ENCODE measurements around the gene NUP54.

Gene NUP54

DNA sequence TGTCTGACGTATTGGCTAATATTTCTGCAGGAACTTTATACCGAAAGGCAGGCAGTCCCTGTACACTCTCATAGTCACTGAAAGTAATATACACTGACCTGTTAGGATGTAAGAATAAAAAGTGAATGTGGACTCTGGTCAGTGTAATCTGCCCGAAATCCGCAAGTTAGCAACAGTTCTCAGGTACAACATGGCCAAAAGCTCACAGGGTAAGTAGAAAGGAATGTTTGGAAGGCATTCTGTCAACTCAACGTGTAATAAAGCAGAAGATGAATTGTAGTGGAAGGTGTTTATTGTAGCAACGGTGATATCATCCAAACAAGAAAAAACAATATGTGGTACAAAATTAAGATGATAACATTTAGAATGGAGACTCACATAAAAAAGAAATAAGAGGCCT, 26.0 kb upstream of the NUP54 start:
- Mint-ChIP-seq H3K9me3 (no peaks in the 10 kb centered on the region), H3K36me3 (ENCODE audit: low read depth) (no peaks in the 10 kb centered on the region), H3K4me1 (ENCODE audit: low read depth) (no peaks in the 10 kb centered on the region), H3K27ac (no peak overlapping the region), H3K27me3 (ENCODE audit: low read depth) (no peaks in the 10 kb centered on the region), H3K4me3 (no peak overlapping the region)

DNA sequence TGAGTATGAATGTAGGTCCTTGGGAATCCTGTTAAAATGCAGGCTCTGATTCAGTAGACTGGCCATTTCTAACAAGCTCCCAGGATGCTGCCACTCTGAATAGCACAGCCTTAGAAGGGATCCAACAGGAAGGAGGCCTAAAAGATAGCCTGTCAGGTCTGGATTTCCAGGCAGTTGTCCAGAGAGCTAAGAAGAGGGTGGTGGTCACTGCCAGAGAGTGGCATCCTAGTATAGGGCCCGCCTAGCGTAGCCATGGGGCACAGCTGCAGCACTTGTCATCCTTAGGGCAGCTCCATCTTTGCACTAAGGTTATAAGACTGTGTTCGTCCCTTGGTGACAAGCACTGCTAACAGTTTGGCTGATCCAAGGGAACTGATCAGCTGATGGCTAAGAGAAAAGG, 20.5 kb upstream of the NUP54 start:
- H3K27ac Mint-ChIP-seq = no peak overlapping the region
- no peaks in the 10 kb centered on the region for H3K4me1 Mint-ChIP-seq (ENCODE audit: low read depth)
- H3K9me3 Mint-ChIP-seq = no peaks in the 10 kb centered on the region
- H3K27me3 Mint-ChIP-seq (ENCODE audit: low read depth) = no peaks in the 10 kb centered on the region
- H3K4me3 Mint-ChIP-seq = no peak overlapping the region
- peaks cover 8% of the 10 kb centered on the region for H3K36me3 Mint-ChIP-seq (ENCODE audit: low read depth)

DNA sequence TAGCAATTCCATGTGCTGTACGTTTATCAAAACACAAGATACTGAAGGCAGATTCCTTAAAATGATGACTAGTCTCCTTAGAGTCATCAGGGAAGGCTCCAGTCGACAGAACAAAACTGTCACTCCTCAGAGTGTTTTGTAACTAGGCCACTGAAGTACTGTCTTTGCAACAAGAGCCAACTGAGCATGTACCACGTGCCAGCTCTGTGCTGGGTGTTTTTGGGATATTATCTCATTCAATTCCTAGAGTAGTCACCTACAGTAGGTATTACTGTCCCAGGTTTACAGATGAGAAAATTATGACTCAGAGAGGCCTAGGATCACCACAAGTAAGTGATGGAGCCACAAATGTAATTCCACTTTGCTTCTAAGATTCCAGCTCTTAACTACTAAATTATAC, 18.3 kb upstream of the NUP54 start:
- H3K27ac Mint-ChIP-seq = no peak overlapping the region
- H3K36me3 Mint-ChIP-seq (ENCODE audit: low read depth) = peaks cover 12% of the 10 kb centered on the region
- no peaks in the 10 kb centered on the region for H3K9me3 Mint-ChIP-seq
- H3K4me1 Mint-ChIP-seq (ENCODE audit: low read depth) = no peaks in the 10 kb centered on the region
- H3K27me3 Mint-ChIP-seq (ENCODE audit: low read depth) = no peaks in the 10 kb centered on the region
- no peak overlapping the region for H3K4me3 Mint-ChIP-seq

DNA sequence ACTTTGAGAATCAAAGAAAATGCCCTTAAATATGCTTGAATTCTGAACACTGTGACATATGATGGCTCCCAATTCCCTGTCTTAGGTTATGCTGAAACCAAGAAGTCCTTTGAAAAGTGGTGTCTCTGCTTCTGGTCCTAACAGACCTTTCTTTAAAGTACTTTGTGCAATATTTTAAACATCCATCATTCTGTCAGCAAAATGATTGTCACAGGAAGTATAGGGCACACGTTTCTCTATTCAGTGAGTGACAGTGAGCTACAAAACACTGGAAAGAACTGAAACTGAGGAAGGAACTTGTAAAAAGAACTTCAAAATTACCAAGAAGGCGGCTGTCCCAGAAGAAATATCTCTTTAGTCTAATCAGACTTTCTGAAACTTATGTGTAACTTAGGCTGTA, 12.2 kb upstream of the NUP54 start:
- Mint-ChIP-seq H3K27me3 (ENCODE audit: low read depth) (no peaks in the 10 kb centered on the region), H3K4me1 (ENCODE audit: low read depth) (no peaks in the 10 kb centered on the region), H3K9me3 (no peaks in the 10 kb centered on the region), H3K36me3 (ENCODE audit: low read depth) (peaks cover 9% of the 10 kb centered on the region), H3K4me3 (no peak overlapping the region), H3K27ac (no peak overlapping the region)

DNA sequence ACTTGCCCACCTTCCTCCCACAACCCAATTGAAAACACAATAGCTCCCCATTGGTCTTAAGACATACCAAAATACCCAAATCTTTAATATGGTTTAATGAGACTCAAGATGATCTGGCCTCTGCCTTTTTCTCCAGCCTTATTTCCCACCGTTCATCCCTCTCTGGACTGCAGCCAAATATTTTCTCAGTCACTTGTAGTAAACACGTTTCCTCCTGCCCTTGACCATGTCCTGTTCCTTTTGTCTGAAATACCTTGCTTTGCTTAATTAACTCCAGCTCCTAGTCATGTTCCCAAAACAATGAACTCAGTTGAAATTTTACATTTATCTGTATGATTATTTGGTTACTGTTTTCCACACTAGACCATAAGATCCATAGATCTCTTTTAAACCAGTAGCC, 8.4 kb upstream of the NUP54 start:
- Mint-ChIP-seq H3K9me3 (no peaks in the 10 kb centered on the region), H3K36me3 (ENCODE audit: low read depth) (peaks cover 2% of the 10 kb centered on the region), H3K27ac (no peak overlapping the region), H3K27me3 (ENCODE audit: low read depth) (peaks cover 5% of the 10 kb centered on the region), H3K4me1 (ENCODE audit: low read depth) (no peaks in the 10 kb centered on the region), H3K4me3 (no peak overlapping the region)

DNA sequence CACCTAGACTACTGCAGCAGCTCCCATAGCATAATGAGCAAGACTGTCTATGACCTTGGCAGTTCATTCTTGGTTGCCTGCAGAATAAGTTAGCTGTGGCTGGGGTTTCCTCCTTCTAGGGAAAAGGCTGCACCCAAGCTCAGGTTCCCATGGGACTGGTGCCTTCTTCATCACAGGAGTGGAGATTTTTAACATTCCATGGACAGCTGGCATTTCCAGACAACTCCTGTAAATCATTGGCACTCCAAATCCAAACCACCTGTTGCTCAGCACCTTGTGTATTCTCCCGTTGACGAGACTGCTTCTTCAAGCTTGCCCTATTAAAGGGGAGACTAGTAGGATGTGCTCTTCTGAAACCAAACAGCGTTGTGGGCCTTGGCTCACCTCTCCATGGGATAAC, 7.8 kb upstream of the NUP54 start:
- H3K4me1 Mint-ChIP-seq (ENCODE audit: low read depth) = no peaks in the 10 kb centered on the region
- peaks cover 5% of the 10 kb centered on the region for H3K27me3 Mint-ChIP-seq (ENCODE audit: low read depth)
- no peaks in the 10 kb centered on the region for H3K9me3 Mint-ChIP-seq
- peaks cover 2% of the 10 kb centered on the region for H3K36me3 Mint-ChIP-seq (ENCODE audit: low read depth)
- H3K4me3 Mint-ChIP-seq = no peak overlapping the region
- H3K27ac Mint-ChIP-seq = no peak overlapping the region

DNA sequence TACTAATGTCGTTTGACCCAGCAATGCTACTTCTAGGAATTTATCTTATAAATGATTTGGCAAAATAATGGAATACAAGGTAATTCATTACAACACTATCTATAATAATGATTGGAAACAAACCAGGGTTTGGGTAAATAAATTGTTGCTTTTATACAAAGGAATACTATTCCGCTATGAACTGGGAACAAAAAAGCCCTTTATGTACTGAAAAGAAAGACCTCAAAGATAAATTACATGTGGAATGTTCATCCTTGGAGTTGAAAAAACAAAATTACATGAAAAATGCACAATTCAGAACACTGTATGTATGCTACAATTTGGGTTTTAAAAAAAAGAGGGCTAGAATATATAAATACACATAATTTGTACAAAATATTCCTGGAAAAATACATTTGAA, 5.2 kb upstream of the NUP54 start:
- Mint-ChIP-seq H3K27ac (no peak overlapping the region), H3K4me1 (ENCODE audit: low read depth) (peaks cover 9% of the 10 kb centered on the region), H3K4me3 (no peak overlapping the region), H3K27me3 (ENCODE audit: low read depth) (peaks cover 5% of the 10 kb centered on the region), H3K36me3 (ENCODE audit: low read depth) (peaks cover 5% of the 10 kb centered on the region), H3K9me3 (no peaks in the 10 kb centered on the region)

DNA sequence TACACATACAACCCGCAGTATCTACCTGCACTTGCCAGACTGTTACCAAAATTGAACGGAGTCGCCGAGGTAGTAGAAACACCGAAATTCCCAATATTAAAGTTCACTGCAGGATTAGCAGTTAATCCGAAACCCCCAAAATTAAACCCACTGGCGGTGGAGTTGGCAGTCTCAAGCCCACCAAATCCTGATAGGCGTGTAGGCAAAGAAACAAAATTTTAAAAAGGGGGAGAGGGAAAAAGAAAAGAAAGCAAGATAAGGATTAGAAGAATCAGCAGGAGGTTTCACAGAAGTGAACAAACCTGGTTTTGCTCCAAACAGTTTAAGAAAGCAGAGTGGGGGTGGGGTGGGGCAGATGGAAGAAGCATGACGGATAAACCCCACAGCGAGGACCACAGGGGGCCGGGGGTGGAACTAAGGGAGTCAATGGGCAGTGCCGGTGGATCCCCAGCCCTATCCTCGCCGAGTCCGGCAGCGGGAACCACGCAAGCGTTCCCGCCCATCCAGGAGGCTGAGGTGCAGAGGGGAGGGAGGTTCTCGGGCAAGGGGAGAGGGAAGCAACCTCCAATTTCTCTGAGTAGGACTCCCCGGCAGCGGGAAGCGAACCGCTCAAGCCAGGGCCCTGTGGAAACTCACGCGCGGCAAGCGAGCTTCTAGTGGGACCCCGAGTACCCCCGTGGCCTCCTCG, 599 bp downstream of the NUP54 start:
- peak overlapping the region; percentile 95 for H3K27ac Mint-ChIP-seq
- peaks cover 14% of the 10 kb centered on the region for H3K36me3 Mint-ChIP-seq (ENCODE audit: low read depth)
- H3K4me3 Mint-ChIP-seq = peak overlapping the region; percentile 97
- peaks cover 1% of the 10 kb centered on the region for H3K27me3 Mint-ChIP-seq (ENCODE audit: low read depth)
- peaks cover 23% of the 10 kb centered on the region for H3K4me1 Mint-ChIP-seq (ENCODE audit: low read depth)
- H3K9me3 Mint-ChIP-seq = no peaks in the 10 kb centered on the region

DNA sequence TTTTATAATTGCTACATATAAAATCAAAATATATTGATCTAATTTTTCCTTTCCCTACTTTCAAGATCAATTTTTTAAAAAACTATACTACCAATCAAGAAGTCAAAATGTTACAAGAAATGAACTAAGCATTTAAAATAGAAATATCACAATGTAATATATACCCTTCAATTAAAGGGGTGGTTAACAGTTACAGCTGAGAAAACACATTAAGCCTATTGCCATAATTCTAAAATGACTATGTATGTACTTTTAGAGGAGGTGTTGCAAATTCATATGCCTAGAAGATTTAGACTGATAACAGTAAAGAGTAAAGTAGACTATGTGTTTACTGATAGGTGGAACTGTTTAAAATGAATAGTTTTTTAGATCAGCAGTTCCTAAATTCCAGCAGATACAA, 3.7 kb downstream of the NUP54 start:
- peaks cover 35% of the 10 kb centered on the region for H3K36me3 Mint-ChIP-seq (ENCODE audit: low read depth)
- peaks cover 23% of the 10 kb centered on the region for H3K4me1 Mint-ChIP-seq (ENCODE audit: low read depth)

DNA sequence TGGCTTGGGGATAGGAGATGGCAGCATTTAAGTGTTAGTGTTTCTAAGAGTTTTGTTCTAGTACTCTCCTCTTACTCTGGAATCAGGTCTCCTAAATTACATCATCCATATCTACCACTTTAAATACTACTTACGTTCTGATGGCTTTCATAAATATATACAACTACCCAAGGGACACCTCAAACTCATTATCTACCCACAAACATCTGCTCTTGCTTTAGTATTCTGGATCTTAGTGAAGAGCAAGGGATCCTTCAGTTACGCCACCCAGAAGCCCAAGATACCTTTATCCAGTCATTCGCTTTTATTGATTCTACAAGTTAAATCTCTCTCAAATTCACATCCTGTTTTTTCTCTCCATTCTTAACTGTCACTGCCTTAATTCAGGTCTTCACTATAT, 7.0 kb downstream of the NUP54 start:
- H3K27ac Mint-ChIP-seq = no peak overlapping the region
- H3K4me3 Mint-ChIP-seq = no peak overlapping the region
- H3K4me1 Mint-ChIP-seq (ENCODE audit: low read depth) = peaks cover 5% of the 10 kb centered on the region
- H3K27me3 Mint-ChIP-seq (ENCODE audit: low read depth) = no peaks in the 10 kb centered on the region
- H3K9me3 Mint-ChIP-seq = no peaks in the 10 kb centered on the region
- H3K36me3 Mint-ChIP-seq (ENCODE audit: low read depth) = peaks cover 37% of the 10 kb centered on the region

More for the DNA sequence above, 3.7 kb downstream of the NUP54 start:
- Mint-ChIP-seq H3K27ac (no peak overlapping the region), H3K27me3 (ENCODE audit: low read depth) (no peaks in the 10 kb centered on the region), H3K4me3 (no peak overlapping the region), H3K9me3 (no peaks in the 10 kb centered on the region)

DNA sequence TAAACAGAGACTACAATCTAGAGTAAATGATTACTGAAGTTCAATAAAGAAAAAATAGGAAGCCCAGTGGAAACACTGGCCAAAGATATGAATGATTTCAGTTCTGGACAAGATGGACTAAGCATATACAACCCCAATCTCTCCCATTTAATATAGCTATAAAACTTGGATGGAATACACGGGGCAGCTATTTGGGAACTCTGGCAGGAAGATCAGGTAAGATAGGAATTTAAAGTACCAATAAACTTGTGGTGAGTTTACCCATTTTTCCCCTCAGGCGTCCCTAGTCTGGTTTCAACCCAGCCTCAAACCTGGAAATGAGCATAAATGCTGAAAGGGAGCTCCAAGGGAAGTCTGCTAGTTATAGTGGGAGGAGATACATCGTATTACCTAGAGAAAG, 20.4 kb downstream of the NUP54 start:
- Mint-ChIP-seq H3K27me3 (ENCODE audit: low read depth) (no peaks in the 10 kb centered on the region), H3K4me3 (no peak overlapping the region), H3K27ac (no peak overlapping the region), H3K9me3 (no peaks in the 10 kb centered on the region), H3K36me3 (ENCODE audit: low read depth) (peaks cover 40% of the 10 kb centered on the region), H3K4me1 (ENCODE audit: low read depth) (no peaks in the 10 kb centered on the region)

DNA sequence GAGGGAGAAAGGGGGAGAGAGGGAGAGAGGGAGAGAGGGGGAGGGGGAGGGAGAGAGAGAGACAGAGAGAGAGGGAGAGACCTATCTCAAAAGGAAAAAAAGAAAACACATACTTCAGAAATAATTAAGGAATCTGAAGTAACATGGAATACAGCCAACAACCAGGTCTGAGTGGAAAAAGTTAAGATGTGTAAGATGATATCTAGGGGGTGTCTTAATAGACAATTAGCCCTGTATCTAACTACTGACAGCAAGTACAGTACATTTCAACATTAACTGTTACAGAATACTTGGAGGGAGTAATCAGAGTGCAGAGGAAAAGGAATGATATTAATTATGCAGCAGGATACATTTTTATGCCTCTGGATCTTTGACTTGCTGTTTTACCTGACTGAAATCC, 22.4 kb downstream of the NUP54 start:
- H3K36me3 Mint-ChIP-seq (ENCODE audit: low read depth) = peaks cover 45% of the 10 kb centered on the region
- H3K27ac Mint-ChIP-seq = no peak overlapping the region
- no peaks in the 10 kb centered on the region for H3K27me3 Mint-ChIP-seq (ENCODE audit: low read depth)

DNA sequence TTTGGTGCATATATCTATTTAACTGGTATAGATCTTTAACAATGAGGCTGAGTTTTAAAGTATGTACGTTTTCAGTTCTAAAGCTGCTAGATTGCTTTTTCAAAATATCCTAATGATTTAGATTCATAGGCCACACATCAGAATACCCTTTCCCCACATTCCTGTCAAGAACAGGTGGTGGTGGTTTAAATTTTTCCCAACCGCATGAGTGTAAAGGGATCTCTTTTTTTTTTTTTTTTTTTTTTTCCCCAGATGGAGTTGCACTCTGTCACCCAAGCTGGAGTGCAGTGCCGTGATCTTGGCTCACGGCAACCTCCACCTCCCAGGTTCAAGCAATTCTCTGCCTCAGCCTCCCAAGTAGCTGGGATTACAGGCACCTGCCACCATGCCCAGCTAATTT, 28.0 kb downstream of the NUP54 start:
- Mint-ChIP-seq H3K4me3 (no peak overlapping the region), H3K9me3 (no peaks in the 10 kb centered on the region), H3K27me3 (ENCODE audit: low read depth) (no peaks in the 10 kb centered on the region), H3K36me3 (ENCODE audit: low read depth) (peaks cover 49% of the 10 kb centered on the region), H3K4me1 (ENCODE audit: low read depth) (no peaks in the 10 kb centered on the region), H3K27ac (no peak overlapping the region)

More for the DNA sequence above, 22.4 kb downstream of the NUP54 start:
- Mint-ChIP-seq H3K4me3 (no peak overlapping the region), H3K4me1 (ENCODE audit: low read depth) (no peaks in the 10 kb centered on the region), H3K9me3 (no peaks in the 10 kb centered on the region)

DNA sequence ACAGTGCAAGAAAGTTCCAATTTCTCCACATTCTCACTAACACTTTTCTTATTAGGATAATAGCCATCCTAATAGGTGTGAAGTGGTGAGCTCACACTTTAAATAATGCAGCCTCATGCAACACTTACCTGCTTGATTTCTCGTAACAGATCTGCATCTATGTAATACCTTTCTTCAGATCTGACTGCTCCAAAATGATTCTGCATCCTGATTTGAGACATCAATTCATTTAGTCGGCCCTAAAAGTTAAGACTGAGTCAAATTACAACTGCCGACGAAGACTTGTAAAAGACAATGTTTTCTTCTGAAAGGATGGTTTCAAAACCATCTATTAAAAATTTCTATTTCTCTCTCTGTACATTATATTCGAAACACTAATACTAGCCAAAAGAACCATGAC, 30.7 kb downstream of the NUP54 start:
- no peaks in the 10 kb centered on the region for H3K9me3 Mint-ChIP-seq
- H3K27me3 Mint-ChIP-seq (ENCODE audit: low read depth) = no peaks in the 10 kb centered on the region
- H3K4me3 Mint-ChIP-seq = no peak overlapping the region
- no peaks in the 10 kb centered on the region for H3K4me1 Mint-ChIP-seq (ENCODE audit: low read depth)
- H3K36me3 Mint-ChIP-seq (ENCODE audit: low read depth) = peaks cover 48% of the 10 kb centered on the region
- no peak overlapping the region for H3K27ac Mint-ChIP-seq

DNA sequence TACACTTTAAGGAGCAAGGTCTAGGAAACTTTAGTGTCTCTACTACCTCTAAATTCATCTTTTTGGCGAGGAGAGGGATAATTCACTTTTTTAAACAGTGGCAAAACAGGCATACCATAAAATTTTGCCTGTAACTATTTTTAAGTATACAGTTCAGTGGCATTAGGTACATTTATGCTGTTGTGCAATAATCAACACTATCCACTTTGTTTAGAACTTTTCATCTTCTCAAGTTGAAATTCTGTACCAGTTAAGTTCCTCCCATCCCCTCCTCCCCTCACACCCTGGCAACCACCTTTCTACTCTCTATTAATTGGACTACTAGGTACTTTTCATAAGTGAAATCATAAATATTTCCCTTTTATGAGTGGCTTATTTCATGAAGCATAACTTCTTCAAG, 31.4 kb downstream of the NUP54 start:
- peaks cover 44% of the 10 kb centered on the region for H3K36me3 Mint-ChIP-seq (ENCODE audit: low read depth)

More for the DNA sequence above, 31.4 kb downstream of the NUP54 start:
- H3K9me3 Mint-ChIP-seq = no peaks in the 10 kb centered on the region
- H3K4me3 Mint-ChIP-seq = no peak overlapping the region
- H3K27ac Mint-ChIP-seq = no peak overlapping the region
- H3K4me1 Mint-ChIP-seq (ENCODE audit: low read depth) = no peaks in the 10 kb centered on the region
- no peaks in the 10 kb centered on the region for H3K27me3 Mint-ChIP-seq (ENCODE audit: low read depth)

Measured in T-helper 1 cell treated with Interleukin-12 subunit alpha and Interleukin-12 subunit beta and Interleukin-4 antibody, amounts not matched to agents 30 μg/mL and 1 μg/mL, for 36 hours (primary cell).